GM12878 (cell line): ENCODE results near the gene IL10RA. TPM values are rescaled to one million over a fixed set of nuclear protein-coding genes. Genes with fewer than 3 reads are reported as not detected.

ENCODE experiments used
- ATAC-seq: fragments of 200-7000 bp; cut with Tn5 transposase; 3 replicates; pipeline ENCODE4 v1.9.1; 2020; ENCODE audit warnings: mild to moderate bottlenecking, moderate library complexity
- BruUV-seq: library from RNA; stranded (reverse); fragments of 400-500 nt; replicated peaks from 2 replicates; lab custom pipeline; 2021; lab: Mats Ljungman, UMichigan
- CTCF ChIA-PET: fragments of 300-600 bp; sonication (Branson Sonifier 250); formaldehyde crosslinking; extraction: SDS; loops from one replicate; lab custom pipeline; 2021; ENCODE audit warnings: inconsistent platforms; lab: Yijun Ruan, JAX
- POLR2A ChIA-PET: fragments of 350-600 bp; formaldehyde crosslinking; extraction: SDS; loops from one replicate; lab custom pipeline; 2021; ENCODE audit warnings: inconsistent platforms; lab: Charles Lee
- RAD21 ChIA-PET: fragments of 300-600 bp; sonication (Branson Sonifier 250); formaldehyde crosslinking; loops from one replicate; lab custom pipeline; 2023; ENCODE audit warnings: antibody characterized with exemption; ENCODE audit not compliant: unreplicated experiment; lab: Charles Lee
- SMC1A ChIA-PET: fragments of 300-600 bp; sonication (Branson Sonifier 250); formaldehyde crosslinking; loops from one replicate; lab custom pipeline; 2023; ENCODE audit not compliant: unreplicated experiment, uncharacterized antibody; lab: Charles Lee
- DNase-seq: peaks from one replicate; pipeline ENCODE4 v3.0.0-alpha.2; 2011; ENCODE audit warnings: low read depth, low spot score
- FAIRE-seq: peaks from 3 replicates; lab custom pipeline; 2011; peaks lifted over from hg19 to GRCh38; lab: Jason Lieb, UNC
- H2AFZ ChIP-seq: 2 replicates; pipeline ENCODE4 v1.6.0; 2011; ENCODE audit warnings: low read depth, low read length, control low read depth; ENCODE audit not compliant: control insufficient read depth
- H3K27ac ChIP-seq: 2 replicates; pipeline ENCODE4 v1.5.1; 2011; ENCODE audit warnings: control low read depth; ENCODE audit not compliant: control insufficient read depth, insufficient read depth
- H3K27me3 ChIP-seq, 2 experiments: replicated peaks in 1 of 2; 2 replicates each; pipeline versions ENCODE4 v1.6.0 to v1.6.1; 2011; ENCODE audit warnings: low read length in 1 of 2; ENCODE audit not compliant: control insufficient read depth in 2 of 2, insufficient read depth in 2 of 2
- H3K36me3 ChIP-seq, 2 experiments: 2 replicates each; pipeline ENCODE4 v1.5.1; 2011; ENCODE audit warnings: low read length in 1 of 2; ENCODE audit not compliant: control insufficient read depth in 2 of 2, insufficient read depth in 2 of 2
- H3K4me1 ChIP-seq: 2 replicates; pipeline ENCODE4 v1.6.1; 2011; ENCODE audit warnings: mild to moderate bottlenecking, low read length, moderate library complexity, mixed read lengths; ENCODE audit not compliant: control insufficient read depth, insufficient read depth
- H3K4me2 ChIP-seq: 2 replicates; pipeline ENCODE4 v1.6.0; 2011; ENCODE audit warnings: control low read depth; ENCODE audit not compliant: control insufficient read depth, insufficient read depth
- H3K4me3 ChIP-seq: fragments of 200-600 bp; sonication (generic); 2 replicates; pipeline ENCODE4 v1.5.1; 2016
- H3K79me2 ChIP-seq: 2 replicates; pipeline ENCODE4 v1.6.0; 2011; ENCODE audit warnings: low read length; ENCODE audit not compliant: control insufficient read depth, insufficient read depth
- H3K9ac ChIP-seq: 2 replicates; pipeline ENCODE4 v1.8.0; 2011; ENCODE audit warnings: low read length, control low read depth, mixed read lengths; ENCODE audit not compliant: control insufficient read depth, insufficient read depth
- H3K9me3 ChIP-seq: replicated peaks from 3 replicates; pipeline ENCODE4 v1.5.1; 2011; ENCODE audit warnings: mild to moderate bottlenecking, low read length; ENCODE audit not compliant: control insufficient read depth, insufficient read depth
- H4K20me1 ChIP-seq: 2 replicates; pipeline ENCODE4 v1.6.0; 2011; ENCODE audit not compliant: control insufficient read depth, insufficient read depth
- NR2F1 ChIP-seq: fragments of 450-650 bp; conservative IDR thresholded peaks from 2 replicates; pipeline ENCODE4 v1.6.1; 2017; ENCODE audit warnings: mild to moderate bottlenecking
- ZBTB4 ChIP-seq: fragments of 450-650 bp; formaldehyde crosslinking; IDR thresholded peaks from 2 replicates; pipeline ENCODE4 v1.4.0; 2022; ENCODE audit warnings: mild to moderate bottlenecking, moderate library complexity
- ZNF274 ChIP-seq: IDR thresholded peaks from one replicate; pipeline ENCODE4 v1.8.0; 2011; ENCODE audit not compliant: insufficient read length, insufficient read depth
- ZNF687 ChIP-seq: fragments of 450-650 bp; IDR thresholded peaks from 2 replicates; pipeline ENCODE4 v1.6.1; 2017; ENCODE audit warnings: mild to moderate bottlenecking, moderate library complexity
- WGBS: methylation state at CpG from one replicate; pipeline ENCODE4 v1.1.6; 2016; ENCODE audit warnings: low lambda C conversion rate; ENCODE audit not compliant: insufficient replicate concordance, insufficient coverage; ENCODE audit errors: missing lambda C conversion rate; 5-methylcytosine and 5-hydroxymethylcytosine counted together
- in situ Hi-C: fragments of 300-500 bp; cut with MboI; formaldehyde crosslinking; loops from 9 replicates; pipeline ENCODE4 v1.14.3; 2018; ENCODE audit warnings: mixed read lengths
- intact Hi-C: fragments of 100-400 bp; cut with micrococcal nuclease; formaldehyde crosslinking; loops from one replicate; pipeline ENCODE4 v1.14.2; 2022; ENCODE audit not compliant: unreplicated experiment
- polyA plus RNA-seq, 11 experiments: library from polyadenylated mRNA; depleted of rRNA in 4 of 11; unstranded in 6 of 11; stranded (reverse) in 5 of 11; fragments of >200 nt; fragmentation: Nextera tagmentation in 4 of 11; fragmentation: Illumina TruSeq in 1 of 11; extraction: Ambion mirVana in 4 of 11; extraction: Trizol in 1 of 11; gene quantifications; 1 replicate in 1 of 11; 2 replicates in 10 of 11; pipeline versions ENCODE4 v1.2.1 to v1.2.3, GENCODE V29; 2011 to 2016; ENCODE audit warnings: inconsistent platforms in 2 of 11, missing spikeins in 2 of 11, low read depth in 1 of 11
- total RNA-seq, 4 experiments: library from RNA; depleted of rRNA in 3 of 4; stranded (reverse); fragments of >200 nt in 3 of 4; fragmentation: Illumina TruSeq in 1 of 4; extraction: Trizol in 1 of 4; gene quantifications; 2 replicates each; pipeline versions ENCODE4 v1.2.1 to v1.2.3, GENCODE V29; 2013 to 2021

IL10RA gene
- total and polyA plus RNA-seq, 10 of the 15 experiments (the other 5 are each of a cell fraction or from before 2014, with no cell fraction given): 0.77 to 45.9 (median 9.6) TPM

GRCh38 chr11:118009864-118010737 is 23.9 kb downstream of the IL10RA start:
- Histone ChIP-seq H3K79me2 (no peaks in the 10 kb centered on the region), H3K27ac (peak overlapping the region; percentile 97), H3K27me3 (no peaks in the 10 kb centered on the region), H4K20me1 (no peaks in the 10 kb centered on the region), H3K9me3 (no peaks in the 10 kb centered on the region; the same call in 2 of the 3 replicates), H3K4me3 (no peak overlapping the region), H3K4me1 (peaks cover 75% of the 10 kb centered on the region), H3K9ac (peak overlapping the region; percentile 72), H2AFZ (peak overlapping the region; percentile 39), H3K36me3 (no peaks in the 10 kb centered on the region), H3K4me2 (peak overlapping the region; percentile 92)
- CTCF ChIA-PET: interaction anchor here (0.9 to 2.7 kb wide), 11 partner anchors 11 to 195 kb away, joined by 3 to 17 read pairs (median 4); no protein-coding TSS in a partner anchor
- intact Hi-C loops: loop anchor here (5.0 kb wide), 1 partner anchor 37 kb away; no protein-coding TSS in a partner anchor
- TF ChIP-seq ZBTB4 (CRISPR knock-in tag): 0 out of 2 replicates have a peak, but pooled peaks have one; percentile 44
- TF ChIP-seq NR2F1: 0 out of 2 replicates have a peak, but pooled peaks have one; percentile 10
- TF ChIP-seq ZNF687: peak; percentile 30; the same call in 1 of the 2 replicates
- TF ChIP-seq ZNF274: no peak
- in situ Hi-C loops: no loop called here
- RAD21 ChIA-PET: interaction anchor here (0.8 to 4.0 kb wide), 11 partner anchors 7 to 195 kb away, joined by 3 to 34 read pairs (median 8); partner anchors contain the start of gene IL10RA
- BruUV-seq: TSS peak; percentile 92
- WGBS: 35% methylated on average over 9 of the region's 9 CpGs
- SMC1A ChIA-PET: interaction anchor here (0.8 to 19.0 kb wide), 10 partner anchors 11 to 194 kb away, joined by 3 to 280 read pairs (median 4); partner anchors contain the start of gene IL10RA
- FAIRE-seq (no peak), DNase-seq (no peak), ATAC-seq (peak; percentile 3; the same call in 2 of the 3 replicates)
- POLR2A ChIA-PET: interaction anchor here (0.6 to 2.3 kb wide), 10 partner anchors 9 to 195 kb away, joined by 3 to 14 read pairs (median 4); partner anchors contain the start of gene IL10RA
